H1 (cell line): ENCODE data around the gene NDFIP2. TPM values are rescaled to one million over a fixed set of nuclear protein-coding genes. Genes with fewer than 3 reads are reported as not detected.

Source experiments
- CTCF ChIA-PET: fragments of 300-600 bp; sonication (Branson Sonifier 250); formaldehyde crosslinking; loops from one replicate; lab custom pipeline; 2021; ENCODE audit not compliant: partially characterized antibody; lab: Charles Lee
- POLR2A ChIA-PET: fragments of 300-600 bp; sonication (Branson Sonifier 250); formaldehyde crosslinking; loops from one replicate; lab custom pipeline; 2021; ENCODE audit warnings: inconsistent platforms; ENCODE audit not compliant: partially characterized antibody; lab: Charles Lee
- DNase-seq, 2 experiments: peaks; one replicate each; pipeline versions ENCODE4 v3.0.0 to v3.0.0-alpha.2; 2010 to 2022; ENCODE audit warnings: low spot score in 2 of 2, low read depth in 1 of 2, mixed read lengths in 1 of 2
- FAIRE-seq: peaks from 2 replicates; lab custom pipeline; 2011; peaks lifted over from hg19 to GRCh38; lab: Jason Lieb, UNC
- H2AFZ ChIP-seq: 2 replicates; pipeline ENCODE4 v1.8.1; 2012; ENCODE audit warnings: low read length, inconsistent platforms
- H2AK5ac ChIP-seq: 2 replicates; pipeline ENCODE4 v1.6.1; 2013; ENCODE audit warnings: low read depth, low read length
- H2BK120ac ChIP-seq: replicated peaks from 2 replicates; pipeline ENCODE3; 2013; ENCODE audit warnings: low read depth, low read length, inconsistent platforms
- H2BK12ac ChIP-seq: 2 replicates; pipeline ENCODE4 v1.6.1; 2013; ENCODE audit warnings: low read depth, low read length
- H2BK15ac ChIP-seq: 2 replicates; pipeline ENCODE4 v1.6.1; 2013; ENCODE audit warnings: low read length
- H2BK20ac ChIP-seq: 2 replicates; pipeline ENCODE4 v1.6.1; 2013; ENCODE audit warnings: low read length
- H2BK5ac ChIP-seq: 2 replicates; pipeline ENCODE4 v1.6.1; 2013; ENCODE audit warnings: low read depth, low read length
- H3K14ac ChIP-seq: 2 replicates; pipeline ENCODE4 v1.6.1; 2013; ENCODE audit warnings: inconsistent platforms; ENCODE audit not compliant: insufficient read length
- H3K18ac ChIP-seq: 2 replicates; pipeline ENCODE4 v1.6.1; 2013; ENCODE audit warnings: low read length; ENCODE audit errors: extremely low read depth
- H3K23ac ChIP-seq: 2 replicates; pipeline ENCODE4 v1.6.1; 2013; ENCODE audit warnings: inconsistent platforms; ENCODE audit not compliant: insufficient read length
- H3K23me2 ChIP-seq: 2 replicates; pipeline ENCODE4 v1.6.1; 2013; ENCODE audit warnings: low read depth, low read length
- H3K27ac ChIP-seq: 2 replicates; pipeline ENCODE4 v1.6.1; 2011; ENCODE audit warnings: low read depth, low read length, inconsistent platforms
- H3K27me3 ChIP-seq, 4 experiments: replicated peaks in 1 of 4; 1 replicate in 1 of 4; 2 replicates in 3 of 4; pipeline versions ENCODE4 v1.6.1 to v1.8.1; 2011 to 2013; ENCODE audit warnings: low read length in 3 of 4, mild to moderate bottlenecking in 3 of 4, inconsistent platforms in 2 of 4, mixed read lengths in 2 of 4, moderate library complexity in 1 of 4; ENCODE audit not compliant: control insufficient read depth in 3 of 4, insufficient read depth in 3 of 4; ENCODE audit errors: extremely low read depth in 1 of 4
- H3K36me3 ChIP-seq, 4 experiments: 2 replicates each; pipeline versions ENCODE4 v1.6.1 to v1.8.1; 2011 to 2013; ENCODE audit warnings: mild to moderate bottlenecking in 4 of 4, low read length in 3 of 4, moderate library complexity in 2 of 4, control low read depth in 1 of 4, inconsistent platforms in 1 of 4; ENCODE audit not compliant: insufficient read depth in 4 of 4, control insufficient read depth in 2 of 4
- H3K4ac ChIP-seq: replicated peaks from 2 replicates; pipeline ENCODE3; 2013; ENCODE audit warnings: low read length, low read depth, mixed read lengths, inconsistent platforms; ENCODE audit not compliant: insufficient read length
- H3K4me1 ChIP-seq, 4 experiments: replicated peaks in 1 of 4; 1 replicate in 1 of 4; 2 replicates in 3 of 4; pipeline versions ENCODE4 v1.6.1 to v1.8.1; 2011 to 2013; ENCODE audit warnings: low read length in 3 of 4, inconsistent platforms in 2 of 4, mixed read lengths in 1 of 4; ENCODE audit not compliant: insufficient read depth in 4 of 4, control insufficient read depth in 3 of 4
- H3K4me2 ChIP-seq, 2 experiments: 2 replicates each; pipeline versions ENCODE4 v1.6.1 to v1.8.1; 2011 to 2013; ENCODE audit warnings: low read depth in 2 of 2, low read length in 2 of 2, control low read depth in 1 of 2, inconsistent platforms in 1 of 2, mild to moderate bottlenecking in 1 of 2; ENCODE audit not compliant: insufficient read depth in 1 of 2
- H3K4me3 ChIP-seq, 4 experiments: fragments of 200-600, 300-600 bp in 1 of 4; sonication (generic), shearing (Covaris generic), sonication (Bioruptor Twin) in 1 of 4; 2 replicates each; pipeline versions ENCODE4 v1.5.1 to v1.8.1; 2011 to 2016; ENCODE audit warnings: low read length in 4 of 4, low read depth in 3 of 4, control low read depth in 2 of 4, inconsistent platforms in 2 of 4, mild to moderate bottlenecking in 2 of 4, mixed read lengths in 1 of 4, moderate library complexity in 1 of 4; ENCODE audit not compliant: insufficient read depth in 2 of 4; ENCODE audit errors: extremely low read depth in 1 of 4
- H3K56ac ChIP-seq: replicated peaks from 2 replicates; pipeline ENCODE3; 2013; ENCODE audit warnings: low read depth, mild to moderate bottlenecking, mixed read lengths, low read length, inconsistent platforms; ENCODE audit not compliant: insufficient read length
- H3K79me1 ChIP-seq: 2 replicates; pipeline ENCODE4 v1.6.1; 2013; ENCODE audit warnings: low read depth, low read length, control low read depth
- H3K79me2 ChIP-seq, 2 experiments: 2 replicates each; pipeline versions ENCODE4 v1.6.1 to v1.8.1; 2012 to 2013; ENCODE audit warnings: low read length in 2 of 2, mild to moderate bottlenecking in 2 of 2, inconsistent platforms in 1 of 2; ENCODE audit not compliant: insufficient read depth in 2 of 2, control insufficient read depth in 1 of 2
- H3K9ac ChIP-seq, 4 experiments: replicated peaks in 1 of 4; 1 replicate in 1 of 4; 2 replicates in 3 of 4; pipeline versions ENCODE4 v1.6.1 to v1.8.1; 2011 to 2013; ENCODE audit warnings: low read depth in 3 of 4, low read length in 3 of 4, control low read depth in 2 of 4, mild to moderate bottlenecking in 2 of 4, moderate library complexity in 2 of 4, inconsistent platforms in 1 of 4; ENCODE audit errors: extremely low read depth in 1 of 4
- H3K9me3 ChIP-seq, 2 experiments: 2 replicates each; pipeline versions ENCODE4 v1.6.1 to v1.8.1; 2012 to 2013; ENCODE audit warnings: mild to moderate bottlenecking in 2 of 2, moderate library complexity in 2 of 2, control low read depth in 1 of 2, inconsistent platforms in 1 of 2, low read depth in 1 of 2, low read length in 1 of 2, mixed read lengths in 1 of 2; ENCODE audit not compliant: insufficient read depth in 2 of 2
- H4K20me1 ChIP-seq, 2 experiments: replicated peaks in 1 of 2; 2 replicates each; pipeline versions ENCODE3 to v1.8.1; 2011 to 2013; ENCODE audit warnings: inconsistent platforms in 2 of 2, low read length in 2 of 2, mild to moderate bottlenecking in 1 of 2; ENCODE audit not compliant: insufficient read depth in 2 of 2, control insufficient read depth in 1 of 2
- H4K5ac ChIP-seq: 2 replicates; pipeline ENCODE4 v1.6.1; 2013; ENCODE audit warnings: low read length, low read depth, mixed read lengths, inconsistent platforms; ENCODE audit not compliant: insufficient read length
- H4K8ac ChIP-seq: 2 replicates; pipeline ENCODE4 v1.8.0; 2013; ENCODE audit warnings: mild to moderate bottlenecking, moderate library complexity, low read length, inconsistent platforms; ENCODE audit not compliant: insufficient read depth; ENCODE audit errors: extremely low read depth
- H4K91ac ChIP-seq: replicated peaks from 2 replicates; pipeline ENCODE3; 2013; ENCODE audit warnings: low read length, mixed read lengths, inconsistent platforms; ENCODE audit not compliant: insufficient read length
- ATF2 ChIP-seq: IDR thresholded peaks from 2 replicates; pipeline ENCODE4 v1.6.1; 2012; ENCODE audit warnings: low read length, inconsistent platforms
- CTBP2 ChIP-seq: IDR thresholded peaks from 2 replicates; pipeline ENCODE4 v1.7.0; 2011; ENCODE audit warnings: borderline replicate concordance, mild to moderate bottlenecking, moderate library complexity, mixed read lengths, low read length; ENCODE audit not compliant: insufficient read depth, insufficient read length
- EGR1 ChIP-seq: IDR thresholded peaks from 2 replicates; pipeline ENCODE4 v1.6.1; 2011; ENCODE audit warnings: low read depth, low read length, borderline replicate concordance
- SRF ChIP-seq: IDR thresholded peaks from 2 replicates; pipeline ENCODE4 v1.6.1; 2011; ENCODE audit warnings: mild to moderate bottlenecking, low read depth, low read length, moderate library complexity
- polyA plus RNA-seq, 7 experiments: library from polyadenylated mRNA; depleted of rRNA in 3 of 7; stranded (reverse) in 5 of 7; unstranded in 2 of 7; fragments of >200 nt in 5 of 7; fragments of 200-250 nt in 2 of 7; gene quantifications; 1 replicate in 5 of 7; 2 replicates in 1 of 7; 4 replicates in 1 of 7; pipeline versions ENCODE4 v1.2.1 to v1.2.3, GENCODE V29; 2011 to 2013; ENCODE audit warnings: missing spikeins in 2 of 7, mixed read lengths in 2 of 7
- total RNA-seq: library from RNA; stranded (reverse); fragmentation: NEBNext Ultra II Directional; extraction: Animal tissue kit (Norgen Biotek cat#: 25700); gene quantifications from 2 replicates; pipeline ENCODE4 v1.2.1, GENCODE V29; 2021

Gene NDFIP2
- total and polyA plus RNA-seq, 2 of the 8 experiments (the other 6 are each of a cell fraction or from before 2014, with no cell fraction given): 11.1 to 32.9 TPM

GRCh38 chr13:79462895-79463294 lies 18.1 kb upstream of the NDFIP2 start:
- Histone ChIP-seq H3K9ac (no peak overlapping the region), H3K14ac (no peak overlapping the region), H2AFZ (no peak overlapping the region), H3K27ac (no peak overlapping the region), H4K8ac (no peak overlapping the region), H4K91ac (no peak overlapping the region), H2BK120ac (no peak overlapping the region), H2AK5ac (no peak overlapping the region), H2BK20ac (no peak overlapping the region), H3K18ac (no peak overlapping the region), H4K20me1 (no peaks in the 10 kb centered on the region), H2BK15ac (no peak overlapping the region), H3K36me3 (no peaks in the 10 kb centered on the region), H3K79me1 (no peaks in the 10 kb centered on the region), H3K4ac (no peak overlapping the region), H3K23ac (no peak overlapping the region), H2BK5ac (no peak overlapping the region), H3K27me3 (no peaks in the 10 kb centered on the region), H3K79me2 (no peaks in the 10 kb centered on the region), H3K9me3 (no peaks in the 10 kb centered on the region), H3K23me2 (no peaks in the 10 kb centered on the region; the same call in 1 of the 2 replicates), H4K5ac (no peak overlapping the region), H3K4me1 (no peaks in the 10 kb centered on the region), H2BK12ac (no peak overlapping the region), H3K56ac (no peak overlapping the region), H3K4me2 (no peak overlapping the region), H3K4me3 (no peak overlapping the region)
- FAIRE-seq (no peak), DNase-seq (no peak)
- ChIA-PET CTCF (interaction anchor here (0.8 to 1.4 kb wide), 2 partner anchors 38 to 40 kb away, joined by 3 to 5 read pairs; no protein-coding TSS in a partner anchor), POLR2A (no interaction called here)
- no peak for TF ChIP-seq EGR1
- TF ChIP-seq CTBP2: no peak
- TF ChIP-seq ATF2: no peak
- TF ChIP-seq SRF: no peak
